ENCODE measurements around the gene KCNH2.

KCNH2 gene

GRCh38 chr7:150936018-150936417 is 42.1 kb downstream of the KCNH2 start:
- no peak for TF ChIP-seq CTCF (conservative IDR thresholded peaks at IDR 0.05; ENCODE audit: low read depth, low read length)
- H3K4me3 ChIP-seq (ENCODE audit: low read length) = no peak overlapping the region
- DNase-seq (ENCODE audit: low read depth) = no peak

- H3K4me3 ChIP-seq (ENCODE audit: low read length) = no peak overlapping the region
- no peak for DNase-seq (ENCODE audit: low read depth)
- TF ChIP-seq CTCF (conservative IDR thresholded peaks at IDR 0.05; ENCODE audit: low read depth, low read length) = no peak
Observed at GRCh38 chr7:150935149-150935548, 43.0 kb downstream of the KCNH2 start.

GRCh38 chr7:150934045-150934766 is 43.9 kb downstream of the KCNH2 start:
- H3K4me3 ChIP-seq (ENCODE audit: low read length) = no peak overlapping the region
- no peak for DNase-seq (ENCODE audit: low read depth)
- TF ChIP-seq CTCF (conservative IDR thresholded peaks at IDR 0.05; ENCODE audit: low read depth, low read length) = no peak

- no peak for TF ChIP-seq CTCF (conservative IDR thresholded peaks at IDR 0.05; ENCODE audit: low read depth, low read length)
- DNase-seq (ENCODE audit: low read depth) = no peak
Observed at GRCh38 chr7:150931199-150931869, 46.8 kb downstream of the KCNH2 start.

GRCh38 chr7:150928541-150928940 is 49.6 kb downstream of the KCNH2 start:
- no peak for DNase-seq (ENCODE audit: low read depth)
- TF ChIP-seq CTCF (conservative IDR thresholded peaks at IDR 0.05; ENCODE audit: low read depth, low read length) = no peak
- H3K4me3 ChIP-seq (ENCODE audit: low read length) = no peak overlapping the region

More at GRCh38 chr7:150931199-150931869, 46.8 kb downstream of the KCNH2 start:
- no peak overlapping the region for H3K4me3 ChIP-seq (ENCODE audit: low read length)

- no peak for TF ChIP-seq CTCF (conservative IDR thresholded peaks at IDR 0.05; ENCODE audit: low read depth, low read length)
- H3K4me3 ChIP-seq (ENCODE audit: low read length) = no peak overlapping the region
- DNase-seq (ENCODE audit: low read depth) = no peak
Observed at GRCh38 chr7:150927956-150928344, 50.2 kb downstream of the KCNH2 start.
